Activated T-helper 17 cell treated with anti-CD3 and anti-CD28 coated beads, Interleukin-2, amount 50 U/mL, for 72 hours (primary cell): ENCODE measurements around the gene RNF150. TPM values are rescaled to one million over a fixed set of nuclear protein-coding genes. Genes with fewer than 3 reads are reported as not detected.
"Not testable (repeated sequence)": the region's sequence is repeated elsewhere in the genome, so short reads cannot be mapped to it uniquely, and the experiment has no call there.

Experiments used
- ATAC-seq: fragments of 150-1000 bp; cut with Tn5 transposase; replicated peaks from 2 replicates; pipeline ENCODE4 v1.10.0; 2021; ENCODE audit warnings: mild to moderate bottlenecking, moderate library complexity
- H3K27ac Mint-ChIP-seq: one replicate; pipeline ENCODE4 v1.8.0; 2022; ENCODE audit warnings: mixed read lengths
- H3K27me3 Mint-ChIP-seq: one replicate; pipeline ENCODE4 v1.8.0; 2022; ENCODE audit warnings: mixed read lengths
- H3K36me3 Mint-ChIP-seq: one replicate; pipeline ENCODE4 v1.8.0; 2022; ENCODE audit warnings: low read depth, mild to moderate bottlenecking, mixed read lengths
- H3K4me1 Mint-ChIP-seq: one replicate; pipeline ENCODE4 v1.8.0; 2022; ENCODE audit warnings: mixed read lengths
- H3K4me3 Mint-ChIP-seq: one replicate; pipeline ENCODE4 v1.8.0; 2022; ENCODE audit warnings: mild to moderate bottlenecking, mixed read lengths
- H3K9me3 Mint-ChIP-seq: one replicate; pipeline ENCODE4 v1.8.0; 2022; ENCODE audit warnings: mixed read lengths
- total RNA-seq, 2 donors: library from RNA; stranded (reverse); gene quantifications; one replicate each; pipeline ENCODE4 v1.2.3, GENCODE V29; 2022

The RNF150 gene
- under 1 TPM in 1 of 2 donors, not detected in 1; 0.11 TPM for total RNA-seq

GRCh38 chr4:141133146-141133998 is at the start of gene RNF150:
RNF150 (minus strand) TSS chr4:141133469.
- Mint-ChIP-seq H3K4me3 (peak within 1 kb of the TSS; percentile 78), H3K9me3 (no peaks in the 10 kb centered on the region), H3K36me3 (no peaks in the 10 kb centered on the region), H3K4me1 (peaks cover 5% of the 10 kb centered on the region), H3K27ac (no peak within 1 kb of the TSS), H3K27me3 (peaks cover 70% of the 10 kb centered on the region)
- peak; percentile 57 for ATAC-seq

DNA sequence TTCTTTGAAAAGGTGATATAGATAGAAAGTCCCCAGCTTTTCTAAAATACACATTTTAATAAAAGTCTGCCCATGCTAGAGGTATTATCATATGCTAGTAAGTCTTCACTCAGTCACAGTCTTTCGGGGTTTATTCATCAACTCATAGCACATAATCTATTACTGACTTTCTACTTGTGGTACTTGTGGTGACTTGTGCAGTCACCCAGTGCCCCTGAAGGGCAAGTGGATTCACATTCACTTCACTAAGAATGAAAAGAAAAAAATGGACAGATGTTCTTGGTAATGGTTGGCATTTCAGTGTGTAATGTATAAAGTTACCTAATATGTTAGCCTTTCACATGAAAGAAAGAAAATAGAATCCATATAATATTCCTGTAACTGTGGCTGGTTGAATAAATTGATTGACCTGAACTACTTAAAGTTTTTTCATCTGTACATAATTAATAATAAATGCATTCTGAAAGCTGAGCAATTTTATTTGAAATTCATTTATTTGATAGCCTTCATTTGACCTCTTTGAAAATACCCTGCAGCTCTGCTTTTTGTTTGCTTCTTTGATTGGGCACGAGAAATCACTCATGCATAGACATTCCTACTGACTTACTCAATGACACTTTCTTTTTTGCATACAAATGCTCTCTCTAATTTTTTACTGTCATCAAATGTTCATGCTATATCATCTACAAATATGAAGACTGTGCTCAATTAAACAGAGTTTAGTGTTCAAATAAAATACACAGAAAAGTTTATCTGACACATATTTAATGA is 47.9 kb upstream of the RNF150 start:
- Mint-ChIP-seq H3K27ac (no peak overlapping the region), H3K27me3 (peaks cover 16% of the 10 kb centered on the region), H3K9me3 (no peaks in the 10 kb centered on the region), H3K4me1 (no peaks in the 10 kb centered on the region), H3K36me3 (no peaks in the 10 kb centered on the region), H3K4me3 (no peak overlapping the region)
- ATAC-seq, result no peak

- Mint-ChIP-seq H3K36me3 (no peaks in the 10 kb centered on the region), H3K27ac (no peak overlapping the region), H3K4me1 (no peaks in the 10 kb centered on the region), H3K27me3 (peaks cover 11% of the 10 kb centered on the region), H3K9me3 (no peaks in the 10 kb centered on the region), H3K4me3 (no peak overlapping the region)
- ATAC-seq, result no peak
Measured at GRCh38 chr4:141179474-141180373, 46.5 kb upstream of the RNF150 start.

- H3K27ac Mint-ChIP-seq, result no peak overlapping the region
- no peaks in the 10 kb centered on the region for H3K4me1 Mint-ChIP-seq
- no peak for ATAC-seq
- H3K27me3 Mint-ChIP-seq, result peaks cover 11% of the 10 kb centered on the region
- no peak overlapping the region for H3K4me3 Mint-ChIP-seq
- no peaks in the 10 kb centered on the region for H3K9me3 Mint-ChIP-seq
- H3K36me3 Mint-ChIP-seq, result no peaks in the 10 kb centered on the region
Measured at GRCh38 chr4:141177171-141177570, 43.9 kb upstream of the RNF150 start.

- ATAC-seq, result no peak
- Mint-ChIP-seq H3K4me3 (no peak overlapping the region), H3K9me3 (no peaks in the 10 kb centered on the region), H3K27ac (no peak overlapping the region), H3K36me3 (no peaks in the 10 kb centered on the region), H3K4me1 (no peaks in the 10 kb centered on the region), H3K27me3 (peaks cover 11% of the 10 kb centered on the region)
Measured at GRCh38 chr4:141174457-141174856, 41.2 kb upstream of the RNF150 start.

GRCh38 chr4:141170671-141171070 is 37.4 kb upstream of the RNF150 start:
- Mint-ChIP-seq H3K36me3 (no peaks in the 10 kb centered on the region), H3K4me1 (no peaks in the 10 kb centered on the region), H3K27ac (no peak overlapping the region), H3K9me3 (no peaks in the 10 kb centered on the region), H3K4me3 (no peak overlapping the region), H3K27me3 (peaks cover 13% of the 10 kb centered on the region)
- no peak for ATAC-seq

DNA sequence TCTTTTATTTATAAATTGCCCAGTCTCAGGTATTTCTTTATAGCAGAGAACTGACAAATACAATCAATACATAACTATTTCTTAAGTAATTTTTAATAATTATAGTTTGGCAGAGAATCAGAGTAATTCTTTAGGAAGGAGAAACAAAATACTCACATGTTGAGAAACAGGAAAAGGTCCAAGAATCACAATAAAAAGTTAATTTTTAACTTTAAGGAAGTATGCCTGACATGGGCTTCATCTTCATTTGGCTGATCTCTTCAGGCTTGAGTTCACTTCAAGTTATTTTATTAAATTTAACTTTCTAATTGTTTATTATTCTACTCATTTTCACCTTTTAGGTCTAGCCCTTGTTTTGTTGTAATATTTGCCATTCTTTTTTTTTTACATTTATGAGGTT is 36.1 kb upstream of the RNF150 start:
- ATAC-seq, result no peak
- H3K36me3 Mint-ChIP-seq, result no peaks in the 10 kb centered on the region
- no peak overlapping the region for H3K4me3 Mint-ChIP-seq
- H3K9me3 Mint-ChIP-seq, result no peaks in the 10 kb centered on the region
- no peaks in the 10 kb centered on the region for H3K4me1 Mint-ChIP-seq
- peaks cover 23% of the 10 kb centered on the region for H3K27me3 Mint-ChIP-seq
- H3K27ac Mint-ChIP-seq, result no peak overlapping the region

- not testable (repeated sequence) for H3K4me3 Mint-ChIP-seq, H3K36me3 Mint-ChIP-seq, H3K9me3 Mint-ChIP-seq, H3K4me1 Mint-ChIP-seq, ATAC-seq, H3K27ac Mint-ChIP-seq
- H3K27me3 Mint-ChIP-seq, result peaks cover 16% of the 10 kb centered on the region
Measured at GRCh38 chr4:141165001-141165400, 31.7 kb upstream of the RNF150 start.

GRCh38 chr4:141159027-141159426 is 25.8 kb upstream of the RNF150 start:
- Mint-ChIP-seq H3K27me3 (peaks cover 14% of the 10 kb centered on the region), H3K4me1 (no peaks in the 10 kb centered on the region), H3K27ac (no peak overlapping the region), H3K4me3 (no peak overlapping the region), H3K9me3 (no peaks in the 10 kb centered on the region), H3K36me3 (no peaks in the 10 kb centered on the region)
- ATAC-seq, result no peak

DNA sequence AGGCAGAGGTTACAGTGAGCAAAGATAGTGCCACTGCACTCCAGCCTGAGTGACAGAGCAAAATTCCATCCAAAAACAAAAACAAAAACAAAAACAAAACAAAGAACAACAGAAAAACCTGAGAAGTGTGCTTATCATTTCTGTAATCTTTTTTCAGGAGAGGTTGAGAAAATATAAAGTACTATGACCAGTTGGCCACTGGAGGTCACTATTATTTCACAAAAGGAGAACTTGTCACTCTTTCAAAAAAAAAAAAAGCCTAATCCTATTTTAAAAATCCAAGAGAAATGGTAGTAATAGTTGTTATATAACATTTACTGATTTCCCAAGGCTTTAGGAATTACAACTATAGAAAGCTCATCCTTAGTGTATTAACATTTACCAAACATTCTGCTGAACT is 24.9 kb upstream of the RNF150 start:
- ATAC-seq, result no peak
- H3K4me3 Mint-ChIP-seq, result no peak overlapping the region

GRCh38 chr4:141155586-141155985 is 22.3 kb upstream of the RNF150 start:
- no peaks in the 10 kb centered on the region for H3K36me3 Mint-ChIP-seq
- no peak overlapping the region for H3K27ac Mint-ChIP-seq
- no peaks in the 10 kb centered on the region for H3K4me1 Mint-ChIP-seq
- H3K4me3 Mint-ChIP-seq, result no peak overlapping the region
- no peaks in the 10 kb centered on the region for H3K9me3 Mint-ChIP-seq
- ATAC-seq, result no peak
- H3K27me3 Mint-ChIP-seq, result peaks cover 17% of the 10 kb centered on the region

More for the DNA sequence above, 24.9 kb upstream of the RNF150 start:
- H3K27ac Mint-ChIP-seq, result no peak overlapping the region
- H3K36me3 Mint-ChIP-seq, result no peaks in the 10 kb centered on the region
- H3K9me3 Mint-ChIP-seq, result no peaks in the 10 kb centered on the region
- H3K27me3 Mint-ChIP-seq, result peaks cover 18% of the 10 kb centered on the region
- H3K4me1 Mint-ChIP-seq, result no peaks in the 10 kb centered on the region

GRCh38 chr4:141154725-141155124 is 21.5 kb upstream of the RNF150 start:
- Mint-ChIP-seq H3K36me3 (no peaks in the 10 kb centered on the region), H3K9me3 (no peaks in the 10 kb centered on the region), H3K27me3 (peaks cover 17% of the 10 kb centered on the region), H3K4me1 (no peaks in the 10 kb centered on the region), H3K4me3 (no peak overlapping the region), H3K27ac (no peak overlapping the region)
- no peak for ATAC-seq

- Mint-ChIP-seq H3K27me3 (peaks cover 17% of the 10 kb centered on the region), H3K4me1 (no peaks in the 10 kb centered on the region), H3K36me3 (no peaks in the 10 kb centered on the region), H3K9me3 (no peaks in the 10 kb centered on the region), H3K27ac (no peak overlapping the region), H3K4me3 (no peak overlapping the region)
- no peak for ATAC-seq
Measured at GRCh38 chr4:141153751-141154510, 20.7 kb upstream of the RNF150 start.

- H3K36me3 Mint-ChIP-seq, result no peaks in the 10 kb centered on the region
- no peak for ATAC-seq
- H3K27ac Mint-ChIP-seq, result no peak overlapping the region
Measured at GRCh38 chr4:141144207-141144606, 10.9 kb upstream of the RNF150 start.

More at GRCh38 chr4:141144207-141144606, 10.9 kb upstream of the RNF150 start:
- Mint-ChIP-seq H3K4me3 (no peak overlapping the region), H3K27me3 (no peaks in the 10 kb centered on the region), H3K9me3 (no peaks in the 10 kb centered on the region), H3K4me1 (no peaks in the 10 kb centered on the region)
